SJCRH30 (cell line): ENCODE measurements around the gene IL36RN. TPM values are rescaled to one million over a fixed set of nuclear protein-coding genes. Genes with fewer than 3 reads are reported as not detected.
A peak's percentile ranks its signal among the peaks of the same experiment; 100 is the strongest.

ENCODE experiments used
- DNase-seq, 2 experiments: peaks; one replicate each; pipeline ENCODE4 v3.0.0-alpha.2; 2015 to 2020
- H3K27ac ChIP-seq: fragments of 250-450 bp; sonication (Bioruptor Pico); 2 replicates; pipeline ENCODE4 v1.5.1; 2020; ENCODE audit warnings: mild to moderate bottlenecking, moderate library complexity
- H3K27me3 ChIP-seq: fragments of 250-450 bp; sonication (Bioruptor Pico); 2 replicates; pipeline ENCODE4 v1.5.1; 2020; ENCODE audit warnings: mild to moderate bottlenecking, moderate library complexity
- H3K36me3 ChIP-seq: fragments of 250-450 bp; sonication (Bioruptor Pico); 2 replicates; pipeline ENCODE4 v1.5.1; 2020; ENCODE audit warnings: mild to moderate bottlenecking, moderate library complexity
- H3K4me1 ChIP-seq: fragments of 250-450 bp; sonication (Bioruptor Pico); 2 replicates; pipeline ENCODE4 v1.5.1; 2020; ENCODE audit warnings: mild to moderate bottlenecking, moderate library complexity
- H3K4me3 ChIP-seq: fragments of 250-450 bp; sonication (Bioruptor Pico); 2 replicates; pipeline ENCODE4 v1.5.1; 2020; ENCODE audit warnings: mild to moderate bottlenecking, moderate library complexity
- H3K9me3 ChIP-seq: fragments of 250-450 bp; sonication (Bioruptor Pico); replicated peaks from 2 replicates; pipeline ENCODE4 v1.5.1; 2020; ENCODE audit warnings: mild to moderate bottlenecking, moderate library complexity
- total RNA-seq: library from RNA; depleted of rRNA; stranded (reverse); fragments of >200 nt; shearing (Covaris generic); gene quantifications from 2 replicates; pipeline ENCODE4 v1.2.3, GENCODE V29; 2014

The IL36RN gene
- total RNA-seq, 1 experiment from 2014 or later, result not detected

DNA sequence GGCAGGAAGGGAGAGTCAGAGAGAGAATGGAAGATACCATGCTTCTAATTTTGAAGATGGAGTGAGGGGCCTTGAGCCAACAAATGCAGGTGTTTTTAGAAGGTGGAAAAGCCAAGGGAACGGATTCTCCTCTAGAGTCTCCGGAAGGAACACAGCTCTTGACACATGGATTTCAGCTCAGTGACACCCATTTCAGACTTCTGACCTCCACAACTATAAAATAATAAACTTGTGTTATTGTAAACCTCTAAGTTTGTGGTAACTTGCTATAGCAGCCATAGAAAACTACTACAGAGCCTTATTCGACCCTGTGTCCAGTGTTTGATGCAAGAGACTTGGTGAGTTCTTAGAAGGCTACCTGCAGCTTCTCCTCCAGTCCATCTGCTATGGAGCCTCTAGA is 16.6 kb downstream of the IL36RN start:
- H3K9me3 ChIP-seq, result no peaks in the 10 kb centered on the region
- H3K36me3 ChIP-seq, result no peaks in the 10 kb centered on the region
- H3K4me1 ChIP-seq, result no peaks in the 10 kb centered on the region
- no peaks in the 10 kb centered on the region for H3K27me3 ChIP-seq
- H3K4me3 ChIP-seq, result no peak overlapping the region
- DNase-seq, result no peak
- H3K27ac ChIP-seq, result no peak overlapping the region

DNA sequence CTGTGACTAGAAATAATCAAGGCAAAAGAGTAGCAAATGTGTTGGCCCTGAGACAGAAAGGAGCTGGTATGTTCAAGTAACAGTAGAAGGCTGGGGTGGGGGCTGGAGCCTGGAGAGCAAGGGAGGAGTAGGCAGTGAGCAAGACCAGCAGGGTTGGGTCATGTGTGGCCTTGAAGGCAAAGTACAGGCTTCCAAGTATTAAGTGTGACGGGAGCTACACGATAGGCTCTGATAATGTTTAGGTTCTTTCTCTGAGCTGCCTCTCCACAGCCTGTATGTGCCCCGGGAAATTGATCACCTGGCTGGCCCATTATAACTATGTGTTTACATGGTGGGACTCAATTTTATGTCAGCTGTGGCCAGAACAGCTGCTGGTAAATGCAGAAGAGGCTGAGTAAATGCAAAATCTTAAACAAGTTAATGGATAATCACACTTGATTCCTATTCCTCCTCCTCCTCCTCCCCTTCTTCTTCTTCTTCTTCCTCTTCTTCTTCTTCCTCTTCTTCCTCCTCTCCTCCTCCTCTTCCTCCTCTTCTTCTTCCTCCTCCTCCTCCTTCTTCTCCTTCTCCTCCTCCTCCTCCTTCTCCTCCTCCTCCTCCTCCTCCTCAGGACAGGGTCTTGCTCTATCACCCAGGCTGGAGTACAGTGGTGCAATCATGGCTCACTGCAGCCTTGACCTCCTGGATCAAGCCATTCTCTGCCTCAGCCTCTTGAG is 18.1 kb downstream of the IL36RN start:
- Histone ChIP-seq H3K27me3 (no peaks in the 10 kb centered on the region), H3K36me3 (no peaks in the 10 kb centered on the region), H3K9me3 (no peaks in the 10 kb centered on the region), H3K27ac (no peak overlapping the region), H3K4me1 (no peaks in the 10 kb centered on the region), H3K4me3 (no peak overlapping the region)
- no peak for DNase-seq

DNA sequence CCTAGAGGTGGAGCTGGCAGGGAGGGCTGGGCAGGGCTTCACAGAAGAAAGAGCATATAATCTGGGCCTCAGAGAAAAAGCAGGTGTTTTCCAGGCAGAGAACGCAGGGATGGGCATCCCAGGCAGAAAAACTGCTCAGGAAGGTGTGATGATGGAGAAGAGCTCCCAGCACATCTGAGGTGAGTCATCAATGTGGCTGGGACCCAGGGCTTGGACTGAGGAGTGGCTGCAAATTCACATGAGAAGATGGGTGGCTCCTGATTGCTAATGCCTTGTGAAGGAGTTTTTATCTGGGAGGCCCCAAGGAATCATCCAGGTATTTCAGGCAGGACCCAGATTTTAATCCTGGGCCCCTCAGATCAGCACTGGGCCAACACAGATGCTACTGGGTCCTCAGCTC is 18.9 kb downstream of the IL36RN start:
- DNase-seq, result no peak
- H3K4me1 ChIP-seq, result no peaks in the 10 kb centered on the region
- no peak overlapping the region for H3K27ac ChIP-seq
- no peak overlapping the region for H3K4me3 ChIP-seq
- H3K9me3 ChIP-seq, result no peaks in the 10 kb centered on the region
- H3K27me3 ChIP-seq, result no peaks in the 10 kb centered on the region
- H3K36me3 ChIP-seq, result no peaks in the 10 kb centered on the region

DNA sequence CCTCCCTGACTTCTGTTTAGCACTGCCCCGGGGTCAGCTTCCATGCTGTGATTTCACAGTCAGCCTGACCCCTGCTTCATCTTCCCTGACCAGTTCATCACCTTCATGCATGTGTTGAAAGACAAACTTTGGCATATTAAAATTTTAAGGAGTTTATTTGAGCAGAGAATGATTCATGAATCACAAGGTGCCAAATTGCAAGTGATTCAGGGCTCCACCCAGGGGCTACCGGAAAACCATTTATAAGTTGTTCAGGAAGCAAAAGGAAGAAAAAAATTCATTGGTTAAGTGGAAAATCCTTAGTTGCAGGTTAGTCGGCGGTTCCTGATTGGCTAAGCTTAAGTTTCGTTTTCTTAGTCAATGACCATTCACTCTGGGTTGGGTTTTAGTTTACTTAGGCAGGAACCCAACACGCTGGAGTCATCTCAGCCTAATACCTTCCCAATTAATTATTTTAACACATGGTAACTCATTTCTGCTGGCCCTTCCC is 19.4 kb downstream of the IL36RN start:
- H3K27me3 ChIP-seq, result no peaks in the 10 kb centered on the region
- H3K36me3 ChIP-seq, result no peaks in the 10 kb centered on the region
- DNase-seq, result no peak
- no peak overlapping the region for H3K4me3 ChIP-seq
- no peaks in the 10 kb centered on the region for H3K9me3 ChIP-seq
- no peak overlapping the region for H3K27ac ChIP-seq
- no peaks in the 10 kb centered on the region for H3K4me1 ChIP-seq

DNA sequence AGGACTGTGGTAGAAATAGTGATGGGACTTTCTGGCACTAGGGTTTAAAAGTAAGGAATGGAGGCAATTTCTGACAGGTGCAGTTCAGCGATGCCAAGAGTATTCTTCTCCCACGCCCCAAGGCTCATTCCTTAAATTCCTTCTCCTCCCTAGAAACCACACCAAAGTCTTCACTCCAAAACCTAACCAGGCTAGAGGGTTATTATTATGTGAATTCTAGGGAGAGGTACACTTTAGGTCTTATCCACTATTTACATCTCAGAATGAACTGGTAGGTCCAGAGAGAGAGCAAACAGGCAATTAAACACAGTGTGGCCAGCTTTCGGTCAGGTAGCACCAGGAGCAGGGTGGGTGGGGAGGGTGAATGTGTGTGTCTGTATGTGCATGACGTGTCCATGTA is 20.1 kb downstream of the IL36RN start:
- H3K4me1 ChIP-seq, result no peaks in the 10 kb centered on the region
- H3K4me3 ChIP-seq, result no peak overlapping the region
- no peaks in the 10 kb centered on the region for H3K27me3 ChIP-seq
- H3K9me3 ChIP-seq, result no peaks in the 10 kb centered on the region
- no peaks in the 10 kb centered on the region for H3K36me3 ChIP-seq
- no peak overlapping the region for H3K27ac ChIP-seq
- DNase-seq, result no peak

DNA sequence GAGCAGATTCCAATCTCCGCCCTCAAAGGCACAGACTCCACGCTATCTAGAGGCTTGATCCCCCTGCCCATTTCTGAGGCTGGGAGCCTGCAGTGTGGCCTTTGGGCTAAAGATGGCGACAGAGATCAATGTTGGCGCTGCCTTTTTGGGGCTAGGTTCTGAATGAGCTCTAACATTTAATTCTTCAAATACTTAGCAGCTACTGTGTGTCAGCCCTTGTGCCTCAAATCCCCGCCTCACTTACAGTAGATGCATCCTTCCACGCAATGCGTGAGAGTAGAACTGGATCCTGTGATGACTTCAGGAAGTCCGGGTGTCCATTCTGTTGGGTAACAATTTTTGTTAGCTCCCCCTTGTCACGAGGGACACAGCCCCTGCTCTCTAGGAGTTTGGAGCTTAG is 21.1 kb downstream of the IL36RN start:
- peak; percentile 23 to 67 for DNase-seq
- Histone ChIP-seq H3K4me1 (no peaks in the 10 kb centered on the region), H3K27me3 (no peaks in the 10 kb centered on the region), H3K9me3 (no peaks in the 10 kb centered on the region), H3K4me3 (no peak overlapping the region), H3K36me3 (no peaks in the 10 kb centered on the region), H3K27ac (no peak overlapping the region)

DNA sequence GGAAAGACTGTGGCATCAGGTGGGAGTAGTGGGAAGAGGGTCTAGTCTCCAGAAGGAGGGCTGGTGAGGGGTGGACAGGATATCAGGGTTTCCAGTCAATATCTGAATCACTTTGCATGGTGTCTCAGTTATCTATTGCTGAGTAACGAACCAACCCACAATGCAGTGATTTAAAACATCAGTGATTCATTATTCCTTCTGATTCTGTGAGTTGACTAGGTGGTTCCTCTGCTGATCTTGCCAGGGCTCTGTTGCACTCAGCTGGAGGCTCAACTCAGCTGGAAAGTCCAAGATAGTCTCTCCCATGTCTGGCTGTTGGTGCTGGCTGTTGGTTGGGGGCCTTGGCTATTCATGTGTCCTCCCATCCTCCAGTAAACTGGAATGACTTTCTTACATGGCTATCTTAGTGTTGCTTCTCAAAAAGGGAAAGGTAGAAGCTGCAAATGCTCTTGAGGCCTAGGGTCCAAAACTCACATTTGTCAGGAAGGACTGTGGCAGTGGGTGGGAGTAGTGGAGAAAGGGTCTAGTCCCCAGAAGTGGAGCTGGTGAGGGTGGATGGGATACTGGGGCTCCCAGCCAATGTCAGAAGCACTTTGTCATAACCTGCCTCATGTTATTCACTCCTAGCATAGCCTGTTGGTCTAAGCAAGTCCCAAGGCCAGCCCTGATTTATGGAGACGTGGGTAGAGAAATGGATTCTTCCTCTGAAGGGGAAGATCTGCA is 22.7 kb downstream of the IL36RN start:
- DNase-seq, result no peak
- Histone ChIP-seq H3K27me3 (no peaks in the 10 kb centered on the region), H3K27ac (no peak overlapping the region), H3K4me3 (no peak overlapping the region), H3K9me3 (no peaks in the 10 kb centered on the region), H3K4me1 (no peaks in the 10 kb centered on the region), H3K36me3 (no peaks in the 10 kb centered on the region)

DNA sequence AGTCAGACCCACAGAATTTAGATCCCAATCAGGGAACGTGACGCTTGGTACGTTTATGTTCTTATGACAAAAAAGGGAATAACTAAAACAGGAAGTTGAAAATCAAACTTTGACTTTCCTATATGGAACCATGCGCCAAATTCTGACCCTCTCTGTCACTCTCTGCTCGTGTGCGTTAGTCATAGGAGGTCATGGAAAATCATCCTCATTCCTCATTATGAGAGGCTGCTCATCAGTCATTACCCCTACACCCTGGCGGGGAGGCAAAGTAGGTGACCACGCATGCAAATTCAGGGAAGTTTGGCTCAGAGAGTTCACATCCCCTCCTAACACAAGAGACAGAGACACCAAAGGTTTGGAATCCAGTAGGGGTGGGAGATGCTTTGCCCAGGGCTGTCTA is 24.3 kb downstream of the IL36RN start:
- no peak overlapping the region for H3K27ac ChIP-seq
- no peaks in the 10 kb centered on the region for H3K4me1 ChIP-seq
- no peaks in the 10 kb centered on the region for H3K36me3 ChIP-seq
- DNase-seq, result no peak
- no peaks in the 10 kb centered on the region for H3K9me3 ChIP-seq
- no peaks in the 10 kb centered on the region for H3K27me3 ChIP-seq
- H3K4me3 ChIP-seq, result no peak overlapping the region

DNA sequence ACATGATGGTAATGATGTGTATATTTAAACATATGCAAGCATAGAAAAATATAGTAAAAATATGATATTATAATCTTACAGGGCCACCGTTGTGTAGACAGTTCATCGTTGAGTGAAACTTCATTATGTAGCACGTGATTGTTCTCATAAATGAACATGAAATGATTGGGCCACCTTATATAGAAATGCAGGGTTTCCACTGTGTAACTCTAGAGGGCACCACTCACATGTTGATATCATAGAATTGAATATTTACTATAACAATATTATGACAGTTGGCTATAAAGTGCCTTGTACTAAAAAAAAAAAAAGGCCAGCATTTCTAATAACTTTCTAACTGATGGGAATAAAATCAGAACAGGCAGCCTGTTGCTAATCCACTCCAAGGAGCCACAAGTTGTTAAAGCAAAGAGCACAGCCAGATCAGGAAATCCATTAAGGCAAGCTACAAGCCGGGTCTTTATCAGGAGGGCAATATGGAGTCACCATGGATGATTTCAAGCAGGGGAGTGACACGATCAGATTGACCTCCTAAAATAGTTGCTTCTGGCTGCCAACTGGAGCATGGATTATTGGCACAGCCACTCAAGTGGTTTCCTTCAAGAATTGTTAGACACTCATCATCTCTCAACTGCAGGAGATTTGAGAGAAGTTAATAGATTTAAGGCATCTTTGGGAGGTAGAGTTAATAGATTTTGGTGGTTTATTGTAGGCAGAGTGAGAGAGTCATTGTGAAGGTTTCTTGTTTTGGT is 25.4 kb downstream of the IL36RN start:
- H3K27me3 ChIP-seq, result no peaks in the 10 kb centered on the region
- H3K9me3 ChIP-seq, result no peaks in the 10 kb centered on the region
- DNase-seq, result peak in 1 of 2 experiments; percentile 23
- no peaks in the 10 kb centered on the region for H3K36me3 ChIP-seq
- H3K4me3 ChIP-seq, result no peak overlapping the region
- H3K27ac ChIP-seq, result no peak overlapping the region
- H3K4me1 ChIP-seq, result no peaks in the 10 kb centered on the region

DNA sequence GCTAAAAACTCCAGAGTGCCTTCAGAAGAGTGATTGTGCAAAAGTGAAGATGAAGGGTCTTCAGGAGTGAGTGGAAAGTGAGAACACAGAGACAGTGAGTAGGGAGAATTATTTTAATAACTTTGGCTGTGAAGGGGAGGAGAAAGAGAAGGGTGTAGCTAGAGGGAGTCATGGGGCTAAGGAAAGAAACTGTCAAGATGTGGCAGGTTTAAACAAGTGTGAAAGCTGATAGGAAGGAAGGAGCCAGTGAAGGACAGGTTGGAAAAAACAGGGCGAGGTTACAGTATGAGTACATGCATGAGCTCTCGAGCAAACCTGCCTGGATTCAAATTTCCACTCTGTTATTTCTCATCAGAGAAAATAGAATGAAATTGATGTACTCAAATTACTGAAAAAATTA is 26.5 kb downstream of the IL36RN start:
- Histone ChIP-seq H3K27me3 (no peaks in the 10 kb centered on the region), H3K4me1 (no peaks in the 10 kb centered on the region), H3K27ac (no peak overlapping the region), H3K9me3 (no peaks in the 10 kb centered on the region), H3K4me3 (no peak overlapping the region), H3K36me3 (no peaks in the 10 kb centered on the region)
- no peak for DNase-seq

DNA sequence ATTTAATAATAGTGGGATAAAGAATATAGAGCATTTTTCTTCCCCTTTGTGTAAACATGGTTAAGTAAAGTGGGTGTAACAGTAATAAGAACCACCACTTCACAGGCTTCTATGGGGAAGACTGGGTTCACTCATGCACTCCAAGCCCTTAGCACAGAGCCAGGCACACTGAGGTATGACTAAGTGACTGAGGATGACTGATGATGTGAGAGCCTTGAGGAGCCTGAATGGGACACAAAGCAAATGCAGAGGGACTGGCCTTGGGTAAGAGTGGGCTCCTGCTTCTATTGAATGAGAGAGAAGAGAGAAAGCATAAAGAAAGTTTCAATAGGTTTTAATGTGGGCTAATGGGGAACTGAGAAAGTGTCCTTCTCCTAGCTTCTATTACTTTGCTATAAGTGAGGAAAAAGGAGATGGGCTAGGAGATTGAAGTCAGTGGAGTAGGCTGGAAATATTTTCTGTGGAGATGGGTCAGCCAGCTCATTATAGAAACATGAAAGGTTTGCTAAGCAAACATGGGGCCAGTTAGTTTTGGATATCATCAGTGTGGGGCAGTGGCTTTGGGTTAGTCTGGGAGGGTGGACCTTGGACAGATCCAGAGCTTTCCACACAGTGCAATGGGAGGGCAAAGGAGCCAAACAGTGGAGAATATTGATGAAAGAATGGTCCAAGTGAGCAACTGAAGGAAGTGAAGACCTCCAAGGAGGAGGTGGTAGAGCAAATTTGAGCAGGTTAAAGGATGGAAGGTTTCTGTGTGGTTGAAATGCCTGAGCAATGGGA is 29.4 kb downstream of the IL36RN start:
- no peak for DNase-seq
- H3K36me3 ChIP-seq, result no peaks in the 10 kb centered on the region
- no peaks in the 10 kb centered on the region for H3K9me3 ChIP-seq
- no peaks in the 10 kb centered on the region for H3K27me3 ChIP-seq
- H3K27ac ChIP-seq, result no peak overlapping the region
- no peak overlapping the region for H3K4me3 ChIP-seq
- no peaks in the 10 kb centered on the region for H3K4me1 ChIP-seq

DNA sequence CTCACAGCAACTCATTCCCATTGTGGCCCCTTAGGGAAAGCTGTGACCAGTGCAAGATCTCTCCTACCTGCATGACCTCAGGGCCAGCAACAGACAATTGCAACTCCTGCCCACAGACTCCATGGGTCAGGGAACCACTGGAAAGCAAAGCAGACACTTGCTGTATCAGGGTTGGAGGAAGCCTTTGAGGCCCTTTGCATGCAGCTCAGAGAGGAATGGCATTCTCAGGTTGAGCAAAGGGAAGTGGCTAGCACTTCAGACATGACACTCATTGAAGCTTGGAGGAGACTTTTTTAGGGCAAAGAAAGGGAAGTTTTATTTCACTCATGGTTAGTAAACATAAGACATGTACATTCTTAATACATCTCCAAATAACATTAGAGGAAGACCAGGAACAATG is 30.9 kb downstream of the IL36RN start:
- Histone ChIP-seq H3K4me1 (no peaks in the 10 kb centered on the region), H3K9me3 (no peaks in the 10 kb centered on the region), H3K36me3 (no peaks in the 10 kb centered on the region), H3K4me3 (no peak overlapping the region), H3K27me3 (no peaks in the 10 kb centered on the region), H3K27ac (no peak overlapping the region)
- no peak for DNase-seq

DNA sequence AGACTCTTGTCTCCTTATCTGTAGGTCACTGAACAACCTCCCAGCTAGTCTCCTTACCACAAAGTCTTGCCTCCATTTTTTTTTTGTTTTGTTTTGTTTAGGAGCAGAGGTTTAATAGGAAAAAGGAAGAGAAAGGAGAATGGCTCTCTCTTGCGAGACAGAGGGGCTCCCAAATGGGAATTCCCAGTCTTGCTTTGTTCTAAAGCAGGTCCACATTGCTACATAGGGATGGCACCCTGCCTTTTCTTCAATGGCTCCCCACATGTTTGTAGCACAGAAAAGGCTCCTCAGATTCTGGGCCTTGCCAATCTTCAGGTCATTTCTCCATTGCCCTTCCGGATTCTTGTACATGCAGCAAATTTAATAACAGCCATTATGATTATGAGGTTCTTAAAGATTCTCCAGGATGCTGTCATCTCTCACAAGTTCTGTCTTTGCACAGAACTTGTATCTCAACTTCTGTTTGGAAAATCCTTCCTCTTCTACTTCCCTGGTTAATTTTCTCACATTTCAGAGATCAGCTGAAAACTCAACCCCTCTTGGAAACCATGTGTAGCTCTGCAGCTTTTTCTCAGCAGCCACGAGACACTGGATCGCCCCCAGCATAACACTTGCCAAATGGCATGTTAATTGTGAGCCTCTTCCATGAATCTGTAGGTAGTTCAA is 32.4 kb downstream of the IL36RN start:
- Histone ChIP-seq H3K27me3 (no peaks in the 10 kb centered on the region), H3K9me3 (no peaks in the 10 kb centered on the region), H3K4me3 (no peak overlapping the region), H3K27ac (no peak overlapping the region), H3K4me1 (no peaks in the 10 kb centered on the region), H3K36me3 (no peaks in the 10 kb centered on the region)
- DNase-seq, result no peak

DNA sequence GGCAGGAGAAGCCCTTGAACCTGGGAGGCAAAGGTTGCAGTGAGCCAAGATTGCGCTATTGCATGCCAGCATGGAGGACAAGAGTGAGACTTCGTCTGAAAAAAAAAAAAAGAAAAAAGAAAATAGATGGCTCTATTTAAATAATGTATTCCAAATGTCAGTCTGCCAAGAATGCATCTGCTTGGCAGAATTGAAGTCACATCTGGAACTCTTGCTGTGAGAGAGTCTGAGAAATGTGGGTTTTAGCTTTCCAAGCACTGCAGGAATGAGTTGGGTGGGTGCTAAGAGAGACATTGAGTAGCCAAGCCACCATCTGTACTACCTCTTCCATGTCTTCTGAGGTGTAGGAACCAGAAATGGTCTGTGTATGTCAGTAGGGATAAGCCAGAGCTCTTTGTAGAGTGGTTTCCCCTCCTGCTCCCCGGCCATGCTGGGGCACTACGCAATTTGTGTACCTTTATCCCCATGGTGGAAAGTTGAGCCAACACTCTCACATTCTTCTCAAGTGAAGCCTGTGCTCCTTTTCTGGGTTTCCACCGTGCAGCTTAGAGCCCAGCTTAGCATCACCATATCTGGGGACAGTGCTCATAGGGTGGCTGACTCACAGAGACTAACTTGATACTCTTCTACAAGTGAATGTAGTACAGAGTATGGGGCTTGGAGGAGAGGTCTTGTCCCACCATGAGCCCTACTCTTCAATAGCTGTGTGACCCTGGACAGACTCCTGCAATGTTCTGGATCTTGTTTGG is 34.0 kb downstream of the IL36RN start:
- Histone ChIP-seq H3K9me3 (no peaks in the 10 kb centered on the region), H3K27me3 (no peaks in the 10 kb centered on the region), H3K27ac (no peak overlapping the region), H3K4me1 (no peaks in the 10 kb centered on the region), H3K36me3 (no peaks in the 10 kb centered on the region), H3K4me3 (no peak overlapping the region)
- no peak for DNase-seq
